Memory B cell (primary cell): ENCODE results near the gene ZSCAN1.
"Not testable (repeated sequence)": the region's sequence is repeated elsewhere in the genome, so short reads cannot be mapped to it uniquely, and the experiment has no call there.

ENCODE experiments used
- ATAC-seq: fragments of 150-1000 bp; cut with Tn5 transposase; 2 replicates; pipeline ENCODE4 v1.10.0; 2021; ENCODE audit warnings: low read depth, mild to moderate bottlenecking, moderate library complexity
- DNase-seq, 2 donors: peaks; one replicate each; pipeline ENCODE4 v3.0.0; 2022; ENCODE audit warnings: low spot score in 2 of 2
- H3K27ac Mint-ChIP-seq: one replicate; pipeline ENCODE4 v1.8.0; 2022; ENCODE audit warnings: mild to moderate bottlenecking, moderate library complexity, mixed read lengths
- H3K27me3 Mint-ChIP-seq: one replicate; pipeline ENCODE4 v1.8.0; 2022; ENCODE audit warnings: mixed read lengths
- H3K36me3 Mint-ChIP-seq: one replicate; pipeline ENCODE4 v1.8.0; 2022; ENCODE audit warnings: mild to moderate bottlenecking, mixed read lengths
- H3K4me1 Mint-ChIP-seq: one replicate; pipeline ENCODE4 v1.8.0; 2022; ENCODE audit warnings: mixed read lengths
- H3K4me3 Mint-ChIP-seq: one replicate; pipeline ENCODE4 v1.8.0; 2022; ENCODE audit warnings: mild to moderate bottlenecking, moderate library complexity, mixed read lengths
- H3K9me3 Mint-ChIP-seq: one replicate; pipeline ENCODE4 v1.8.0; 2022; ENCODE audit warnings: mixed read lengths

ZSCAN1 gene, protein sequence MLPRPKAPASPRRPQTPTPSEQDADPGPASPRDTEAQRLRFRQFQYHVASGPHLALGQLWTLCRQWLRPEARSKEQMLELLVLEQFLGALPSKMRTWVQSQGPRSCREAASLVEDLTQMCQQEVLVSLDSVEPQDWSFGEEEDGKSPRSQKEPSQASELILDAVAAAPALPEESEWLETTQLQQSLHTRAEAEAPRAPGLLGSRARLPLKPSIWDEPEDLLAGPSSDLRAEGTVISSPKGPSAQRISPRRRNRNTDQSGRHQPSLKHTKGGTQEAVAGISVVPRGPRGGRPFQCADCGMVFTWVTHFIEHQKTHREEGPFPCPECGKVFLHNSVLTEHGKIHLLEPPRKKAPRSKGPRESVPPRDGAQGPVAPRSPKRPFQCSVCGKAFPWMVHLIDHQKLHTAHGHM

DNA sequence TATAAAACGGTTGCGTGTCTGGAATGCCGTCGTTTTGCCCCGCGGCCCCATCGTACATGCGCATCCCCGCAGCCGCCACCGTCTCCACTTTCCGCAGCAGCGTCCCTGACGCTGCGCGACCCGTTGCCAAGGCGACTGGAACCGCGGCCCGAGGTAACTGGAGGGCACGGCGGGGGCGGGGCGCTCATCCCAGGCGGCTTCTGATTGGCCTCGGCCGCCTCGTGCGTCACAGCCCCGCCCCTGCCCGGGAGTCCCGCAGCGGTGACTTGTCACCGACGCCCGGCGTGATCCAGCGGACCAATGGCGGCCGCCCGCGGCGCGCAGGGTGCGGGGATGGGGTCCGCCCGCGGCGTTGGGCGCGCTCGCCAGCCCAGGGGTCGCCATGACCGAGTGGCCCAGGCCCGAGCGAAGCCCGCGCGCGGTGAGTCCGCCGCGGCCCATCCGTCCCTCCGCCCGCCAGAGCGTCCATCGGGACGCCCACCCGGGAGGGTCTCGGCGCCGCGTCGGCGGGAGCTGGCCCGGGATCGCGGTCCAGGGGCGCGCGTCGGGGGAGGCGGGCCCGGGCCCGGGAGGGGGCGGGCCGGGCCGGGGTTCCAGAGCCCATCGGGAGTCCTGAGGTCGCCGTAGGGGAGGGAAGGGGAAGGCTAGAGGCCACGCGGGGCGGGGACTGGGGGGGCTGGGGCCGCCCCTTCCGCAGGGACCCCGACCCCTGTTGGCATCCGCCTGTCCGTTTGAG lies at the start of gene ZSCAN1:
Gene ZSCAN1 (plus strand): TSS at position 285 of the 736 bp plus-strand sequence. CDS start 3,812 bp downstream, outside the sequence.
- H3K27ac Mint-ChIP-seq = no peak within 1 kb of the TSS
- peaks cover 13% of the 10 kb centered on the region for H3K9me3 Mint-ChIP-seq
- DNase-seq = no peak
- peaks cover 7% of the 10 kb centered on the region for H3K36me3 Mint-ChIP-seq
- H3K4me1 Mint-ChIP-seq = no peaks in the 10 kb centered on the region
- H3K4me3 Mint-ChIP-seq = no peak within 1 kb of the TSS
- H3K27me3 Mint-ChIP-seq = peaks cover 18% of the 10 kb centered on the region
- peak; percentile 44 for ATAC-seq

DNA sequence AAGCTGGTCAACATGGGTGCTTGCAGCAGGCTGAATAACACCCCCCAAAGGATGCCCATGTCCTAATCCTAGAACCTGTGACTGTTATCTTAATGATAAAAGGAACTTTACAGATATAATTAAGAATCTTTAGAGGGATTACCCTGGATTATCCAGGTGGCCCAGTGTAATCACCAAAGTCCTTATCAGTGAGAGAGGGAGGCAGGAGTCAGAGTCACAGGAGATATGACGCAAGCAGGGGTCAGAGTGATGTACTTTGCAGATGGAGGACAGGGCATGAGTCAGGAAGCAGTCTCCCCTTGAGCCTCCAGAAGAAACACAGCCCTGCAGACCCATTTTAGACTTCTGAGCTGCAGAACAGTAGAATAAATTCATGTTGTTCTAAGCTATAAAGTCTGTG lies 41.0 kb upstream of the ZSCAN1 start:
- H3K27me3 Mint-ChIP-seq = no peaks in the 10 kb centered on the region
- ATAC-seq (no peak), DNase-seq (no peak)
- H3K4me1 Mint-ChIP-seq = peaks cover 6% of the 10 kb centered on the region
- H3K27ac Mint-ChIP-seq = no peak overlapping the region
- no peak overlapping the region for H3K4me3 Mint-ChIP-seq
- H3K36me3 Mint-ChIP-seq = peaks cover 77% of the 10 kb centered on the region
- peaks cover 28% of the 10 kb centered on the region for H3K9me3 Mint-ChIP-seq

DNA sequence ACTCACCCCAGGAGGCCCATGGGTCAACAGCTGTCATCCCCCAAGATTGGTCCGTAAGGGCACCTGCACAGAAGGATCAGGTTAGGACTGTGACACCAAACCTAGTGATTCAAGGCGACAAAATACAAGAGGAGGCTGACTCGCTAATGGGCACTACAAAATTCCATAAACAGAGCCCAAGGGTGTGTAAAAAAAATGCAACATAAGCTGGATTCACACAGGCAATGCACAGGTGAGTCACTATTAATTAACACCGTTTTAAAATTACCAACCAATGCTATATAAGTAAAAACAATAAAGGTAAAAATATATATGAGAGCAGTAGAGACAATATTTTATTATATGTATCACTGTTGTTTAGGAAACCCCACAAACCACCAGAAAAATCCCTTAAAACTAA lies 33.1 kb upstream of the ZSCAN1 start:
- peaks cover 20% of the 10 kb centered on the region for H3K4me1 Mint-ChIP-seq
- ATAC-seq = no peak
- peak overlapping the region; percentile 11 for H3K4me3 Mint-ChIP-seq
- H3K27ac Mint-ChIP-seq = no peak overlapping the region
- H3K27me3 Mint-ChIP-seq = no peaks in the 10 kb centered on the region
- peaks cover 69% of the 10 kb centered on the region for H3K36me3 Mint-ChIP-seq
- peaks cover 21% of the 10 kb centered on the region for H3K9me3 Mint-ChIP-seq
- no peak for DNase-seq

DNA sequence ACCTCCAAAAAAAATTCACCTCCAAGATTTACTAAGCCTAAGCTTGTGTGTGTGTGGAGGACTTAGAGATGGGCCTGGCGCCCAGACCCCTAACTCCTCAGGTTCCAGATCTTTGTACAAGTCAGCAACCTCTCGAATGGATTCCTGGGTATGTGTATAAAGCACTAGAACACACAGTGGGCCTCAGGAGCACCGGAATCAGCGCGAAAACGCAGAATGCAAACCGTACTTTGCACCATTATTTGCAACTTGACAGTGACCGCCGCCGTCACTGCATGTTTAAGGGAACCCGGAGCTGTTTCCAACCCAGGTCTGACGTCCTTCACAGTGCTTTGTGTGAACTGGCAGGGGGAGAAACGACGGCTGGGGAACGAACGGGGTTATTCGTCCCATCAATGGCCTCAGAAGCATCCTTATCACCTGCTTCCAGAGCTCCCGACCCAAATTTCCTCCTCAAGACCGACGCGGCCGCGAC lies 31.9 kb upstream of the ZSCAN1 start:
- peaks cover 20% of the 10 kb centered on the region for H3K4me1 Mint-ChIP-seq
- H3K4me3 Mint-ChIP-seq = peak overlapping the region; percentile 86
- no peak for DNase-seq
- H3K27ac Mint-ChIP-seq = peak overlapping the region; percentile 91
- no peaks in the 10 kb centered on the region for H3K27me3 Mint-ChIP-seq
- ATAC-seq = peak; percentile 2
- peaks cover 19% of the 10 kb centered on the region for H3K9me3 Mint-ChIP-seq
- H3K36me3 Mint-ChIP-seq = peaks cover 72% of the 10 kb centered on the region

DNA sequence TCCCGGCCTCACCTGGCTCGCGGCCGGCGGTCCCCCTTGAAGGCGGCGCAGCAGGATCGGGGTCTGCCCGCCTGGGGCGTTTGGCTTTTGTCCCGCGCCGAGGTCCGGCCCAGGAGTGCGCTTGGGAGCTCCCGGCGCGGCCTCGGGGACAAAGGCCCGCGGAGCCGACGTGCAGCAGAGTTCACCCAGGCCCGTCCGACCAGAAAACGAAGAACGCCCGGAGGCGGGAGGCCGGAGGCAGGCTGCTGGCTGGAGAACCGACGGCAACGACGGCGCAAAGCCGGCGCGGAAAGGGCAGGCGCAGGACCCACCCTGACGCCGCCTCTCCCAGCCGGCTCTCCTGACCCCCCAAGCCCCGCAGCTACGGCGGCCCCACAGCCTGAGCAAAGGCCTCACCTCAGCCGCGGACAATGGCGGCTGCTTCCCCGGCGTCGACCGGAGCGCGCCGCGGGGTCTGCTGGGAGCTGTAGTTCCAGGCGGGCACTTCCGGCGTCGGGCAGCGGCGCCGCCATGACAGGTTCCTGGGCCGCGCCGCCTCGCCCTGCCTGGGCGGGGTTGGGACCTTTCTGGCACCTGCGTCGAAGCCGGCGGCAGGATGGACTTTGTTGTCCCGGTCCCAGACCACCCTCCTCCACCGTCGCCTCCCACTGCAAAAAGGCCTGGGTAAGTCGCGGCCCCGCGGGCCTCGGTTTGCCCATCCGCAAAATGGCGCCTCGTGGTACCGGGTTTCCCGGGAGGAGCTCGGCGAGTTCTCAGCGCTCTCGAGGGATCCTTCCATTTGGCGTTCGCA lies 31.2 kb upstream of the ZSCAN1 start, which contains the start of gene ZNF606:
Gene ZNF606 (minus strand): TSS at position 437 of the 790 bp plus-strand sequence. CDS start 1,501 bp downstream, outside the sequence.
- Mint-ChIP-seq H3K9me3 (peaks cover 22% of the 10 kb centered on the region), H3K27ac (peak within 1 kb of the TSS; percentile 91), H3K27me3 (no peaks in the 10 kb centered on the region), H3K4me3 (peak within 1 kb of the TSS; percentile 86), H3K4me1 (peaks cover 20% of the 10 kb centered on the region), H3K36me3 (peaks cover 72% of the 10 kb centered on the region)
- peak; percentile 97 for ATAC-seq
- peak; percentile 82 to 84 for DNase-seq

DNA sequence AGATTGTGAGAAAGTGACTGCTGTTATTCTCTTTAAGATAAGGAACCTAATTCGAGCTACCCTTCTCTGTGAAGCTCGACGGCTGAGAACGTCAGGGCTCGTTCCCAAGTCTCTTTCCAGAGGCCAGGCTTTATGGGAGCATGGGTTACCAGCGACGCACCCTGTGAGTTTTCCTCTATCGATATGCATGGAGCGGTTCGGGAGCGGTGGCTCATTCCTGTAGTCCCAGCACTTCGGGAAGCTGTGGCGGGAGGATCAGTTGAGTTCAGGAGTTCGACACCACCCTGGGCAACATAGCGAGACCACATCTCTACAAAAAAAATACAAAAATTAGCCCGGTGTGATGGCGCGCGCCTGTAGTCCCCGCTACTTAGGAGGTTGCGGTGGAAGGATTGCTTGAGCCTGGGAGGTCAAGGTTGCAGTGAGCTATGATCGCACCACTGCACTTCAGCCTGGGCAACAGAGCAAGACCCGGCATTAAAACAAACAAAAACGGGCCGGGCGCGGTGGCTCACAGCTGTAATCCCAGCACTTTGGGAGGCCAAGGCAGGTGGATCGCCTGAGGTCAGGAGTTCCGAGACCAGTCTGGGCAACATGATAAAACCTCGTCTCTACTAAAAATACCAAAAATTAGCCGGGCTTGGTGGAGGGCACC lies 30.5 kb upstream of the ZSCAN1 start:
- Mint-ChIP-seq H3K9me3 (peaks cover 27% of the 10 kb centered on the region), H3K4me1 (peaks cover 20% of the 10 kb centered on the region), H3K36me3 (peaks cover 71% of the 10 kb centered on the region), H3K4me3 (peak overlapping the region; percentile 86), H3K27ac (peak overlapping the region; percentile 91), H3K27me3 (no peaks in the 10 kb centered on the region)
- no peak for ATAC-seq
- no peak for DNase-seq

DNA sequence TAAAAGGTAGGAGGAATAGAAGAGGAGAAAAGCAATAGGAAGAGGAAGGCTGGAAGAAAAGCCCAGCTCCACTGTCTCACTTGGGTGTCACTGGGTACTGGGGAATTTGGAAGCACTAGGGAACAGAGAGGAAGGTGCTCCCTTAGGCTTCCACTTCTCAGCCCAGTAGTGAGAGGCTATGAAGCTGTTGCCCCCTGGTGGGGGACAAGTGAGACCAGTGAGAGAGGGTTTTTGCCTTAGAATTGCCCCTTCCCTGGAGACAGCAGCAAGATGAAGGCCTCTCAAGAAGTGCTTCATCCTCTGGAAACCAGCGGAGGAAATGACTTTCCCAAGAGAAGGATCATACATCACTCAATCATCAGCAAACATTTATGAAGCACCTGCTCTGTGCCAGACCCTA lies 26.5 kb upstream of the ZSCAN1 start:
- H3K27me3 Mint-ChIP-seq = no peaks in the 10 kb centered on the region
- ATAC-seq = no peak
- no peak overlapping the region for H3K4me3 Mint-ChIP-seq
- DNase-seq = no peak
- H3K4me1 Mint-ChIP-seq = peaks cover 11% of the 10 kb centered on the region
- H3K9me3 Mint-ChIP-seq = peaks cover 27% of the 10 kb centered on the region
- peaks cover 45% of the 10 kb centered on the region for H3K36me3 Mint-ChIP-seq
- no peak overlapping the region for H3K27ac Mint-ChIP-seq

DNA sequence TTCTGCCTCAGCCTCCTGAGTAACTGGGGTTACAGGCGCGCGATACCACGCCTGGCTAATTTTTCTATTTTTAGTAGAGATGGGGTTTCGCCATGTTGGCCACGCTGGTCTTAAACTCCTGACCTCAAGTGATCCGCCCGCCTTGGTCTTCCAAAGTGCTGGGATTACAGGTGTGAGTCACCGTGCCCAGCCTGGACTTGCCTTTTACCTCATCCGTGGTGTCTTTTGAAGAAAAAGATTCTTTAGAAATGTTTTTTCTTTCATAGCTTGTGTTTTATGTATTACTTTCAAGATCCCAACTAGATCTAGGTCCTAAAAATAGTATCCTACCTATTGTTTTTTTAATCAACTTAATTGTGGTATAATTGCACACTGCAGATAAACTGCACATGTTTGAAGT lies 24.9 kb upstream of the ZSCAN1 start:
- H3K36me3 Mint-ChIP-seq = peaks cover 42% of the 10 kb centered on the region
- DNase-seq, H3K27ac Mint-ChIP-seq, H3K4me3 Mint-ChIP-seq, H3K27me3 Mint-ChIP-seq, H3K4me1 Mint-ChIP-seq, ATAC-seq: not testable (repeated sequence)
- peaks cover 27% of the 10 kb centered on the region for H3K9me3 Mint-ChIP-seq

DNA sequence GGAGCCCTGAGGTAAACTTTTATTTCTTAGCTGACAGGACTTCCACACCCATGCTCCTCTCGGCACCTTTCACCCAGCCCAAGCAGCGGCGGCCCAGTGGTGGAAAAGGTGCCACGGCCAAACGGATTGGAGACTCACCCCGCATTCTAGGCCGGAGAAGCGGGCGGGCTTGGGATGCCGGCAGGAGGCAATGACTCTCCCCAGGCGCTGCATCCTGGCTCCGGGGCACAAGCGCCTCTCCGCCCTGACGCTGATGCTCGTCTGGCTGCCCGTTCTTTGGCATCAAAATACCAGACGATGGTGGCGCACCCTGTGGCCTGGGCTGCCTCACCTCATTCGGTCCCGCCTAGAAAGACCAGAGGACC lies 24.5 kb upstream of the ZSCAN1 start:
- H3K27ac Mint-ChIP-seq = no peak overlapping the region
- peaks cover 4% of the 10 kb centered on the region for H3K4me1 Mint-ChIP-seq
- no peaks in the 10 kb centered on the region for H3K27me3 Mint-ChIP-seq
- peaks cover 23% of the 10 kb centered on the region for H3K9me3 Mint-ChIP-seq
- DNase-seq = no peak
- H3K36me3 Mint-ChIP-seq = peaks cover 38% of the 10 kb centered on the region
- ATAC-seq = no peak
- H3K4me3 Mint-ChIP-seq = peak overlapping the region; percentile 5

DNA sequence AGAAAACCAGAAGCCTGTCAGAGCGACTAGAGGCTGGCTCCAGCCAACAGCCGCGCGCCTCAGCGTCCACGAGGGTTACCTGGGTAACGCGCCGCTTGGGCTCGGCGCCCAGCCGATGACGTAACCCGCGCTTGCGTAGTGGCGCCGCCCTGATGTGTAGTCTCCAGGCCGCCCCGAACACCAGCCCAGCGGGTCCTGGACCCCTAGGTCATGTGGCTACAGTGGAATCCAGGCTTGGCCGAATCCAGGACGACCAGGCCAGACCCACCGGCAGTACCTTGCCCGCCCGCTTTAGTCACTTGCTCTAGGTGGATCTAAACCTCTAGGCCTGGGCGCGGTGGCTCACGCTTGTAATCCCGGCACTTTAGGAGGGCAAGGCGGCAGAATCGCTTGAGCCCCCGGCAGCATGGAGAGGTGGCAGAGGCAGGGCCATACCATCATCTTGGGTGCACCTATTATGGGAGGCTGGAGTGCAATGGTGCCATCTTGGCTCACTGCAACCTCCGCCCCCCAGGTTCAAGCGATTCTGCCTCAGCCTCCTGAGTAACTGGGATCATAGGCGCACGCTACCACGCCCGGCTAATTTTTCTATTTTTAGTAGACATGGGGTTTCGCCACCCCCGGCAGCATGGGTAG lies 24.0 kb upstream of the ZSCAN1 start:
- Mint-ChIP-seq H3K27ac (no peak overlapping the region), H3K4me3 (peak overlapping the region; percentile 71), H3K36me3 (peaks cover 33% of the 10 kb centered on the region), H3K4me1 (peaks cover under 1% of the 10 kb centered on the region), H3K27me3 (no peaks in the 10 kb centered on the region), H3K9me3 (peaks cover 18% of the 10 kb centered on the region)
- ATAC-seq (peak; percentile 96), DNase-seq (peak; percentile 43 to 50)

DNA sequence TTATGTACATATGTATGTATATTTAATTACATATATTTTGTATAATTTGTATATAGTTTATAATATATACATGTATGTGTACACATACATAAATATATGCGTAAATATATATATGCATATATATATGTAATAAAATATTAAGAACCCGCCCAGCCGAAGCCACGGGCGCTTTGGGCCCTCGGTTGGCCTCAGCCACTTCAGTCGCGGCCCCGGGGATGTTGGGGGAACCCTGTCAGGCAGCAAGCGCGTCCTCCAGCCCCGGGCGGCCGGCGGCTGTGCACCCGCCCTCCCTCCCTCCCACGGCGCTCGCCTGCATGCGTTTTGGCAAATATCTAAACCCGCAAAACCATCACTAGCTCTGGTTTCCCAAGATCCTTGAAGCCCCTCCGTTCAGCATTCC lies 23.3 kb upstream of the ZSCAN1 start:
- H3K27me3 Mint-ChIP-seq = no peaks in the 10 kb centered on the region
- DNase-seq (no peak), ATAC-seq (no peak)
- H3K27ac Mint-ChIP-seq = no peak overlapping the region
- H3K4me1 Mint-ChIP-seq = no peaks in the 10 kb centered on the region
- H3K36me3 Mint-ChIP-seq = peaks cover 27% of the 10 kb centered on the region
- H3K4me3 Mint-ChIP-seq = no peak overlapping the region
- H3K9me3 Mint-ChIP-seq = peaks cover 17% of the 10 kb centered on the region

DNA sequence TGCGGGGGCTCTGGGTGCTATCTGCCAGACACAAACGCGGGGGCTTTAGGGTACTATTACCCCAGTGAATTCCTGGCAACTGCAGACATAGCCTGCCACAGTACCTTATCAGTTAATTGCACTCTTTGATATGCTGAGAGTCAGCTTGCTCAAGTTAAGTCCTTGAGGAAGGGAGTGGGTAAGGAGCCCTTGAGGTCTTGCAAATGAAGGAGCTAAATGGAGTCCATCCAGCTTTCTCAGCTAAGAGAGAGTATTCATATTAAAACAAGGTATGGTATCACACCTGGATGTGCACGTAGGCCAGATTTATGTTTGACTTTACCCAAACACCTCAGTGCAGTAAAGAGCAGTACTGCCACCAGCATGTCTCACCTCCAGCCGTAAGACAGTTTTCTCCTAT lies 19.7 kb upstream of the ZSCAN1 start:
- Mint-ChIP-seq H3K36me3 (peaks cover 7% of the 10 kb centered on the region), H3K27me3 (no peaks in the 10 kb centered on the region)

DNA sequence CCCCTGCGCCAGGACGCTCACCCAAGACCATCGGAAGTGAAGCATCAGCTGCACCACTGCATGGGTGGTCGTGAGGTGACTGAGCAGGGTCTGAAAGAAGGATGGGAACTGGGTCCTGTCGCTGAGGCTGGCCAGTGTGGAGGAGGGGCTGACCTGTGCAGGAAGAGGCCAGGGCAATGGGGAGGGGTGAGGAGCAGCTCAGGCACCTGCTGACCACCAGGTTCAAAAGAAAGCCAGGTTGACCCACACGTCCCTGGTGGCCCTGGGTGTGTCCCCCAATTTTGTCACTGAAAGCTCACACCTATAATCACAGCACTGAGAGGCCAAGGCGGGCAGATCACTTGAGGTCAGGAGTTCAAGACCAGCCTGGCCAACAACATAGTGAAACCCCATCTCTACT lies 13.7 kb upstream of the ZSCAN1 start:
- Mint-ChIP-seq H3K27ac (no peak overlapping the region), H3K36me3 (peaks cover 3% of the 10 kb centered on the region), H3K27me3 (peaks cover 3% of the 10 kb centered on the region), H3K4me3 (no peak overlapping the region), H3K4me1 (no peaks in the 10 kb centered on the region), H3K9me3 (peaks cover 11% of the 10 kb centered on the region)
- ATAC-seq (no peak), DNase-seq (no peak)

More for the DNA sequence above, 19.7 kb upstream of the ZSCAN1 start:
- Mint-ChIP-seq H3K9me3 (peaks cover 10% of the 10 kb centered on the region), H3K4me3 (no peak overlapping the region), H3K4me1 (no peaks in the 10 kb centered on the region), H3K27ac (no peak overlapping the region)
- no peak for DNase-seq
- no peak for ATAC-seq
